Stimulated activated CD4-positive, alpha-beta T cell treated with anti-CD3 and anti-CD28 coated beads, Interleukin-12 subunit alpha, Interleukin-12 subunit beta, amount 100 ng/mL, for 24 hours (primary cell): ENCODE data around the gene TREH.

Experiments used
- DNase-seq, 2 experiments: peaks; one replicate each; pipeline ENCODE4 v3.0.0-alpha.2; 2020; ENCODE audit warnings: low read depth in 2 of 2

Gene TREH

DNA sequence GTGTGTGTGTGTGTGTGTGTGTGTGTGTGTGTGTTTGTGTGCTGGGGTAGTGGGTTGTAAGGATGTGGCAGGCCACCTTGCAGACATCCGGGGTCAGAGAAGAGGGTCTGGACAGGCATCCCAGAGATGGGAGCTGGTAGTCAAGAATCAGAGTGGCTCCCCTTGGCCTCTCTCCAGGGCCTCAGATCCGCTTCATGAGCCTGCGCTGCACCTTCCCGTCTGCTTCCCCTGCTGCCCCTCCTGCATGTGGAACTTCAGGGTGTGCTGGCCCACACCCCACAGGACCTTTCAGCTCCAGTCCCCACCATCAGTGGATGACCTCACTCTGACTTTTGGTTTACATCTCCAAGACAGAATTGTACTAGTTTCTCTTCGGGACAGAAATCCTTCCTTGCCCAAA, 31.2 kb downstream of the TREH start:
- DNase-seq: no peak

DNA sequence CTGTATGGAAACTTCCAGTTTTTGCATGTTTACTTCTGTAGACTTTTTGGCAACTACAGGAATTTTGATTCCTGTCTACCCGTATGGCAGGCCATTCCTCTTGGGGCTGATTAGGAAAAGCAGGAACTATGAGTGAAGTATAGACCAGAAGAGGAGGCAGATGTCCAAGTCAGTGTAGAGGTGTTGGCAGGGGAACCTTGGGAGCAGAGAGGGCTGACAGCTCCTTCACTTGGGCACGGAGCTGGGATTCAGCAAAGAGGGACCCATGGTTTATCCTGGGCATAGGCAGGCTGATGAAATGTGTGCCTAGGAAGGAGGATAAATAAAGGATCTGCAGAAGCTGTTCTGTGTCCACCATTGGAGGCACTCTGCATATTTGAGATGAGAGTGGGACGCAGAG, 33.1 kb downstream of the TREH start:
- DNase-seq: no peak

DNA sequence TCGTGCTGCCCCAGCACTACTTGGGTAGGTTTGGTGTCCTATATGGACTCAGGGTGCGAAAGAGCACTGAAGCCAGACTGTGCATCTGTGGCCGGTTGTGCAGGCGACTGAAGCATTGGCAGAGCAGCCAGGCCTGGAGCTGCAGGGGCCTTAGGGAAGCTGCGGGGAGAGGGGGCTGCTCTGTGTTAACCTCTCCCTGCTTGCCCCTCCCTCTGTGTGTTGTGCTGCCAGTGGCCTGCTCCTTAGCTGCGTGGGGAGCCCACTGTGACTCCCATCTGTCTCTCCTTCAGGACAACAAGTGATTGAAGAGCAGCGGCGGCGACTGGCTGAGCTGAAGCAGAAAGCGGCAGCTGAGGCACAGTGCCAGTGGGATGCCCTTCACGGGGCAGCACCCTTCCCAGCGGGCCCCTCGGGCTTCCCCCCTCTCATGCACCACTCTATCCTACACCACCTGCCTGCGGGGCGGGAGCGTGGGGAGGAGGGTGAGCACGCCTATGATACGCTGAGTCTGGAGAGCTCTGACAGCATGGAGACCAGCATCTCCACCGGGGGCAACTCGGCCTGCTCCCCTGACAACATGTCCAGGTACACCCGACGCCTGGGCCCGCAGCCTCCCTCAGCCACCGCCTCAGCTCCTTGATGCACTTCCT, 34.3 kb downstream of the TREH start:
- DNase-seq: no peak

GRCh38 chr11:118644496-118644895, 35.0 kb downstream of the TREH start:
- DNase-seq: no peak

- no peak for DNase-seq
Measured at GRCh38 chr11:118643995-118644345, 35.5 kb downstream of the TREH start.

GRCh38 chr11:118643142-118643994, 36.1 kb downstream of the TREH start:
- no peak for DNase-seq

DNA sequence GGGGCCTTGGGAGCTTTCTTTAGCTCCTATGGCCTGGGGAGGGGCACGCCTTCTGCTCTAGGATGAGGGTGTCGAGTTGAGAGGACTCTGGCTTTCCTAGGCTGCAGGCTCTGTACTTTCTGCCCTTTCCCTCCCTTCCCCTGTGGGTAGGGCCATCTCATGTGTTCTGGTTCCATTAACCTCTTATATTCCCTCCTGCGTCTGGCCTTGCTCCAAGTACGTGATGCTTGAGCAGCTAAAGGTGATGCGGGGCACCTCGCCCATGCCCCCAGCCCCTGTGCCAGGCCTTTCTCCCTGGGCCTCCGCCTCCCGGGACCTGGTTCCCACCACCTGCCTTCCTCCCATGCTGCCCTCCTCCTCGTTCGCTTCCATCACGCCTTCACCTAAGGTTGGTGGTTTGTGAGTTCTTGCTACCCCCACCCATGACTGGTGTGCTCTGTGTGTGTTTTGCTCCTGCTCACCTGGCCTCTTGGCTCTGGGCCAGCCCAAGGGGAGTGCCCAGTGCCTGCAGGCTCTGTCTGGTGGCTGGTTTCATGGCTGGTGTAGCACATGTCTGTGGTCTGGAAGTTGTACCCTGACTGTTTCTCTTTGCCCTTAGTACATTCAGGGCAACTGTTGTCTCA, 37.9 kb downstream of the TREH start:
- no peak for DNase-seq

- DNase-seq: no peak
Measured at GRCh38 chr11:118640332-118641154, 38.9 kb downstream of the TREH start.

DNA sequence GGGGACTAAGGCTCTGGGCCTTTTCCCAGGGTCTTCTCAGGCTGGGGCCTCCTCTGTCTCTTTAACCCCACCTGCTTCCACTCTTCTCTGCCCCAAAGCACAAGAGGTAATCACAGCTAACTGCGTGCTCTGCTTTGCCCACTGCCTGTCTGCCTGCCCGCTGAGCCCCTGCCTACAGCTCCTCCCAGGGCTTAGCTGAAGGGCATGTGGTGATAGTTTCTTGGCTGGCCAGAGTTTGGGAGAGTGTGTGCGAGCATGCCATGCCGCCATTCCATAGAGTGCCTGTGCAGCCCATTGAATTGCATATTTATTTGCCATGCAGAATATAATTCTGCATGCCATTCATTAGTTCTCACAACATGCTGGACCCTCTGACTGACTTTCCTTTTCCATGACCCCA, 39.6 kb downstream of the TREH start:
- no peak for DNase-seq

GRCh38 chr11:118638726-118639125, 40.7 kb downstream of the TREH start:
- no peak for DNase-seq

DNA sequence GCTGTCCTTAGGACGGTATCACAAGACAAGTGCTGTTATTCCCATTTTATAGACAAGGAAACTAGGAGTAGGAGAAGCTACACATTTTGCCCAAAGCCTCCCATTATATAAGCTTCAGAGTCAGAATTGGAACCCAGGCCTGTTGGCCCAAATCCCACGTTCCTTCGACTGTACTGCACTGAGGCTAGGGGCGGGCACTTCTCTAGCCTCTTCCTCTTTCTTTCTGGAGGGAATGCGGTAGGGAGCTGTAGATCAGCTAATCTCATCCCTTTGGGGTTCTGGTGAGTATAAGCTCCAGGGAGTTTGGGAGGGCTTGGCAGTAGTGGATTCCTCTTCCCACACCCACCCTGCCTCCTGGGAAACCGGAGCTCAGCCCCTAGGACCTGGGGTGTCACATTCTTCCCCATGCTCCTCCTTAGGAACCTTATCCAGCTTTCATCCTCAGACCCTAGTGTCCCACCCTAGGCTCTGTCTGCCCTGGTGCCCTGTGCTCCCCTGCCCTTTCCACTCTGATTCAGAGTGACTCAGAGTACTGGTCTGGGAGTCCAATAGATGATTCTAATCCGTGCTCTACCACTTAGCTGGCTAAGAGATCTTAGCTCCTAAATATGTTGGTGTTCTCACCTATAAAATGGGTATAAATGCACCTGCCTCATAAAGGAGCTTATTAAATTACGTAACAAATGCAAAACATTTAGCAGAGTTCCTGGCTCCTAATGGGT, 42.7 kb downstream of the TREH start:
- DNase-seq: no peak

GRCh38 chr11:118635642-118636041, 43.8 kb downstream of the TREH start:
- no peak for DNase-seq

DNA sequence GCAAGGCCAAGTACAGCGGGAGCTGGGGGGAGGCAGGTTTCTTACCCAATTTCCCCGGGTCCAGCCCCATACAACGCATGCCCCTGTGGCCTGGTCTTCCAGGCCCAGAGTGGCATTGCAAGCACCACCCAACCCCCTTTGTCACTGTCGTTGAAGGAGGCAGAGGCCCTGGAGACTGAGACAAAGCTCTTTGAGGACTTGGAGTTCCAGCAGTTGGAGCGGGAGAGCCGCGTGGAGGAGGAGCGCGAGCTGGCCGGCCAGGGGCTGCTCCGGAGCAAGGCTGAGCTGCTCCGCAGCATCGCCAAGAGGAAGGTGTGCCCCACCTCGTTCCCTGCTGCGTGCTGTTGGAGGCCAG, 44.2 kb downstream of the TREH start:
- no peak for DNase-seq

DNA sequence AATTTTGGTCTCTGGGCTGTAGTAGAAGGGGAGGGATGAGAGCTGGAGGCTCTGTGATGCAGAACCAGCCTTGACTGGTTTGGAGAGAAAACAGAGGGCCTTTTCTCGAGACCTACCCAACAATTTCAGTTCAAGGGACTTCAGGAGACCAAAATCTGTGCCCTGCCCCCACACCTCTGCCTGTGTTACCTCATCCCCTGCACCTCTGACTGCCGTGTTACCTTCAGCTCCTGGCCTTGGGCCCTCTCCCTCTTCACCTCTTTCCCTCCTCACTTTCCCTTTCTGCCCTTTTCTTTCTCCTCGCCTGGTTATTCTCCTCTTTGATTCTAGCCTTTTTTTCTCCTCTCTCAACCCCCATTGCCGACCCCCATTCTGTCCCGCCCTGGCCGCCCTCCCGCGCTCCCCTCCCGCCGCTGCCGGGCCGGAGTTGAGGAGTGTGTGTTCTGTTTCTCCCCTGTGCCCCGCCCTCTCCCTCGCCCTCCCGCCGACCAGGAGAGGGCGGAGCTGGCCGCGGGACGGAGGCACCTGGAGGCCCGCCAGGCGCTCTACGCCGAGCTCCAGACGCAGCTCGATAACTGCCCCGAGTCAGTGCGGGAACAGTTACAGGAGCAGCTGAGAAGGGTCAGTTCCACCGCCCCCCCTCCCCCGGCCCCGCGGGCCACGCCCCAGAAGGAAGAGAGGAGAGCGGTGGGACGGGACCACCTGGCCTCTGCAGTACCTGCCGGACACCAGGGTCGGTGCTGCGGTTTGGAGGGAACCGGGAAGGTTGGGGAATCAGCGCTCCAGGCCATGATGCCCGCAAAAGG, 44.8 kb downstream of the TREH start:
- no peak for DNase-seq

- no peak for DNase-seq
Measured at GRCh38 chr11:118633979-118634378, 45.5 kb downstream of the TREH start.

- DNase-seq: no peak
Measured at GRCh38 chr11:118633319-118633690, 46.1 kb downstream of the TREH start.

DNA sequence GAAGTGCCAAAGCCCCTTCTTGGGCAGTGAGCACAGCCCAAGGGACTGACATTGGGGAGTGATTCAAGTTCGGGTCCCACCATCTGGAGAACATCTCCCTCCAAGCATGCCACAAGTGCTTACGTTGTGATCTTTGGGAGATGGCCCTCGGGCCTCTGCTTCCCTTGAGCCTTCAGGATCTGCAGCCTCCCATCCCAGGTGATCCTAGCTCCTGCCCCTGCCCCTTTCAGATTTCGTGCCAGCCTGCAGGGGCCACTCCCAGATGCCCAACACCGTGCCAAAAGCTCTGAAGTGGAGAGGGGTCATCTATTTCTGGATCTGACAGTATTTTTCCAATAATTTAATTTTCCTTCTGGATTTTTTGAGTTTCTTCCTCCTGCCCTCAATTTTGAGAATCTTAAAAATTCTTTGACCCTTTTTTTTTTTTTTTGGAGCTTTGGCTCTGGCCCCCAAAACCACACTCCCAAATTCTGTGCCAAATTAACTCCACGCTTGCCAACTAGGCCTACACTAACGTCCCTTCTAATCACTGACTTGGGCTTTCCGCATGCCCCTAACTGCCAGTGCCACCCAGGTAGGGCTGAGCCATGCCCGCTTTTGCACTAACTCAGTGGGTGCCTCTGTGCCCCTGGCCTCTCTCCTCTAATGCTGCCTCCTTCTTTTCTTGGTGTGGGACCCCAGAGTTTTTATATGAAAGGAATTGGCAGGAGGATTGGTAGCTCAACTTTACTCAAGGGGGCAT, 46.7 kb downstream of the TREH start:
- DNase-seq: no peak

- no peak for DNase-seq
Measured at GRCh38 chr11:118631142-118631909, 48.1 kb downstream of the TREH start.
